ENCODE measurements around the gene MTOR. TPM values are rescaled to one million over a fixed set of nuclear protein-coding genes. Genes with fewer than 3 reads are reported as not detected.
A peak's percentile ranks its signal among the peaks of the same experiment; 100 is the strongest.
"Not testable (repeated sequence)": the region's sequence is repeated elsewhere in the genome, so short reads cannot be mapped to it uniquely, and the experiment has no call there.

The MTOR gene
- total RNA-seq, 1 donor from 2014 or later, result 23.6 TPM

GRCh38 chr1:11107599-11107998, 154.8 kb downstream of the MTOR start:
- DNase-seq (ENCODE audit: extremely low spot score in 2 of 2), result no peak
- Histone ChIP-seq H3K27ac (no peak overlapping the region), H3K9me3 (no peaks in the 10 kb centered on the region), H3K4me3 (no peak overlapping the region), H3K36me3 (peaks cover 0 to 41% of the 10 kb centered on the region in 2 donors), H3K4me1 (no peaks in the 10 kb centered on the region), H3K27me3 (no peaks in the 10 kb centered on the region)
- TF ChIP-seq POLR2A (IDR thresholded peaks at IDR 0.05) (no peak), POLR2AphosphoS5 (IDR thresholded peaks at IDR 0.05; ENCODE audit: insufficient read depth in 1 of 2, low read depth in 1 of 2) (no peak)
- TF ChIP-seq, protein P1, sequence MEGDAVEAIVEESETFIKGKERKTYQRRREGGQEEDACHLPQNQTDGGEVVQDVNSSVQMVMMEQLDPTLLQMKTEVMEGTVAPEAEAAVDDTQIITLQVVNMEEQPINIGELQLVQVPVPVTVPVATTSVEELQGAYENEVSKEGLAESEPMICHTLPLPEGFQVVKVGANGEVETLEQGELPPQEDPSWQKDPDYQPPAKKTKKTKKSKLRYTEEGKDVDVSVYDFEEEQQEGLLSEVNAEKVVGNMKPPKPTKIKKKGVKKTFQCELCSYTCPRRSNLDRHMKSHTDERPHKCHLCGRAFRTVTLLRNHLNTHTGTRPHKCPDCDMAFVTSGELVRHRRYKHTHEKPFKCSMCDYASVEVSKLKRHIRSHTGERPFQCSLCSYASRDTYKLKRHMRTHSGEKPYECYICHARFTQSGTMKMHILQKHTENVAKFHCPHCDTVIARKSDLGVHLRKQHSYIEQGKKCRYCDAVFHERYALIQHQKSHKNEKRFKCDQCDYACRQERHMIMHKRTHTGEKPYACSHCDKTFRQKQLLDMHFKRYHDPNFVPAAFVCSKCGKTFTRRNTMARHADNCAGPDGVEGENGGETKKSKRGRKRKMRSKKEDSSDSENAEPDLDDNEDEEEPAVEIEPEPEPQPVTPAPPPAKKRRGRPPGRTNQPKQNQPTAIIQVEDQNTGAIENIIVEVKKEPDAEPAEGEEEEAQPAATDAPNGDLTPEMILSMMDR (IDR thresholded peaks at IDR 0.05), result no peak
- intact Hi-C loops (cut with DNase I), result no loop called here

GRCh38 chr1:11105586-11105985, 156.8 kb downstream of the MTOR start:
- H3K4me3 ChIP-seq, result no peak overlapping the region
- peaks cover 0 to 36% of the 10 kb centered on the region in 2 donors for H3K36me3 ChIP-seq
- H3K27me3 ChIP-seq, result no peaks in the 10 kb centered on the region
- intact Hi-C loops (cut with DNase I), result no loop called here
- no peak overlapping the region for H3K27ac ChIP-seq
- no peak for TF ChIP-seq POLR2AphosphoS5 (IDR thresholded peaks at IDR 0.05; ENCODE audit: insufficient read depth in 1 of 2, low read depth in 1 of 2)
- TF ChIP-seq, protein P1 (IDR thresholded peaks at IDR 0.05), result no peak
- H3K4me1 ChIP-seq, result no peaks in the 10 kb centered on the region
- DNase-seq (ENCODE audit: extremely low spot score in 2 of 2), result no peak
- H3K9me3 ChIP-seq, result no peaks in the 10 kb centered on the region

DNA sequence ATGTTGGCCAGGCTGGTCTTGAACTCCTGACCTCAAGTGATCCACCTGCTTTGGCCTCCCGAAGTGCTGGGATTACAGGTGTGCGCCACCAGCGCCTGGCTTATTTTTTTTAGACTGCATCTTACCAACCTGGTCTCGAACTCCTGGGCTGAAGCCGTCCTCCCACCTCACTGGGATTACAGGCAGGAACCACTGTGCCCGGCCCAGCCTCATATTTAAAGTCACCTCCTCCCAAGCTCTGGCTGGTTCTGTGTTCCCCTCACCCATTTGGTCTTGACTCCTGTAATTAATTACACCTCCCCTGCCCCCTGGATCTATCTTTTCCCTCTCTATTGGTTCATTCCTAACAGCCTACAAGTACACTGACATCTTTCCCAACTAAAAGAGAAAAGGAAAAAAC, 161.0 kb downstream of the MTOR start:
- TF ChIP-seq POLR2A (IDR thresholded peaks at IDR 0.05) (no peak), POLR2AphosphoS5 (IDR thresholded peaks at IDR 0.05; ENCODE audit: insufficient read depth in 1 of 2, low read depth in 1 of 2) (no peak)
- TF ChIP-seq, protein P1 (IDR thresholded peaks at IDR 0.05), result no peak
- DNase-seq (ENCODE audit: extremely low spot score in 2 of 2), result no peak
- no peak overlapping the region for H3K4me3 ChIP-seq

GRCh38 chr1:11100806-11101205, 161.5 kb downstream of the MTOR start:
- intact Hi-C loops (cut with DNase I); H3K27me3 ChIP-seq: not testable (repeated sequence)

More for the DNA sequence above, 161.0 kb downstream of the MTOR start:
- Histone ChIP-seq H3K9me3 (no peaks in the 10 kb centered on the region), H3K27ac (no peak overlapping the region), H3K27me3 (no peaks in the 10 kb centered on the region), H3K4me1 (peaks cover 23% of the 10 kb centered on the region), H3K36me3 (peaks cover 0 to 16% of the 10 kb centered on the region in 2 donors)
- intact Hi-C loops (cut with DNase I), result no loop called here

DNA sequence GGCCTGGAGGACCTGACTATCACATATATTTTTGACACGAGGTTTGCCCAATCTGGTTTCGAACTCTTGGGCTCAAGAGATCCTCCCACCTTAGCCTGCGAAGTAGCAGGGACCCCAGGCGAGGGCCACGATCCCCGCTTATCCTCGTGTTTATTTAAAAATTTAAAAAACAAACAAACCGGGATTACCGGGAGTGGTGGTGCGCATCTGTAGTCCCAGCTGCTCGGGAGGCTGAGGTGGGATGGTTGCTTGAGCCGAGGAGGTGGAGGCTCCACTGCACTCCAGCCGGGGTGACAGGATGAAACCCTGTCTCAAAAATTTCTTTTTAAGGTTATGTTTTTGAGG, 162.2 kb downstream of the MTOR start:
- intact Hi-C loops (cut with DNase I), result no loop called here
- Histone ChIP-seq H3K36me3 (peaks cover 0 to 23% of the 10 kb centered on the region in 2 donors), H3K9me3 (no peaks in the 10 kb centered on the region), H3K27ac (peak overlapping the region; percentile 90), H3K4me3 (peak overlapping the region; percentile 77 to 100), H3K27me3 (no peaks in the 10 kb centered on the region), H3K4me1 (peaks cover 23% of the 10 kb centered on the region)
- DNase-seq (ENCODE audit: extremely low spot score in 2 of 2), result no peak
- TF ChIP-seq, protein P1 (IDR thresholded peaks at IDR 0.05), result no peak
- TF ChIP-seq POLR2A (IDR thresholded peaks at IDR 0.05), result no peak
- no peak for TF ChIP-seq POLR2AphosphoS5 (IDR thresholded peaks at IDR 0.05; ENCODE audit: insufficient read depth in 1 of 2, low read depth in 1 of 2)

More at GRCh38 chr1:11100806-11101205, 161.5 kb downstream of the MTOR start:
- H3K4me3 ChIP-seq; H3K27ac ChIP-seq; DNase-seq (ENCODE audit: extremely low spot score in 2 of 2); H3K9me3 ChIP-seq: not testable (repeated sequence)
- Histone ChIP-seq H3K4me1 (peaks cover 23% of the 10 kb centered on the region), H3K36me3 (peaks cover 0 to 16% of the 10 kb centered on the region in 2 donors)

Data from vagina (tissue), 2 donors.